WERI-Rb-1 (cell line): Measurements from ENCODE around the gene MYADM.

Experiments
- DNase-seq: peaks from one replicate; pipeline ENCODE4 v3.0.0-alpha.2; 2020
- H3K27ac ChIP-seq: fragments of 250-450 bp; sonication (Bioruptor Pico); 2 replicates; pipeline ENCODE4 v1.5.1; 2020; ENCODE audit warnings: mild to moderate bottlenecking, moderate library complexity
- H3K27me3 ChIP-seq: fragments of 250-450 bp; sonication (Bioruptor Pico); 2 replicates; pipeline ENCODE4 v1.5.1; 2021; ENCODE audit warnings: mild to moderate bottlenecking, low read depth, moderate library complexity; ENCODE audit not compliant: insufficient read depth, severe bottlenecking
- H3K36me3 ChIP-seq: fragments of 250-450 bp; sonication (Bioruptor Pico); 2 replicates; pipeline ENCODE4 v1.5.1; 2020; ENCODE audit warnings: mild to moderate bottlenecking, moderate library complexity
- H3K4me3 ChIP-seq: 2 replicates; pipeline ENCODE4 v1.5.1; 2011; ENCODE audit warnings: low read depth, mild to moderate bottlenecking, control low read depth, low read length
- H3K9me3 ChIP-seq: fragments of 250-450 bp; sonication (Bioruptor Pico); 2 replicates; pipeline ENCODE4 v1.5.1; 2021; ENCODE audit warnings: mild to moderate bottlenecking, moderate library complexity; ENCODE audit not compliant: severe bottlenecking
- TF ChIP-seq, protein P1 (sequence below): IDR thresholded peaks from 2 replicates; pipeline ENCODE4 v1.5.1; 2011; ENCODE audit warnings: low read depth, mild to moderate bottlenecking, control low read depth, inconsistent platforms, low read length

MYADM gene

DNA sequence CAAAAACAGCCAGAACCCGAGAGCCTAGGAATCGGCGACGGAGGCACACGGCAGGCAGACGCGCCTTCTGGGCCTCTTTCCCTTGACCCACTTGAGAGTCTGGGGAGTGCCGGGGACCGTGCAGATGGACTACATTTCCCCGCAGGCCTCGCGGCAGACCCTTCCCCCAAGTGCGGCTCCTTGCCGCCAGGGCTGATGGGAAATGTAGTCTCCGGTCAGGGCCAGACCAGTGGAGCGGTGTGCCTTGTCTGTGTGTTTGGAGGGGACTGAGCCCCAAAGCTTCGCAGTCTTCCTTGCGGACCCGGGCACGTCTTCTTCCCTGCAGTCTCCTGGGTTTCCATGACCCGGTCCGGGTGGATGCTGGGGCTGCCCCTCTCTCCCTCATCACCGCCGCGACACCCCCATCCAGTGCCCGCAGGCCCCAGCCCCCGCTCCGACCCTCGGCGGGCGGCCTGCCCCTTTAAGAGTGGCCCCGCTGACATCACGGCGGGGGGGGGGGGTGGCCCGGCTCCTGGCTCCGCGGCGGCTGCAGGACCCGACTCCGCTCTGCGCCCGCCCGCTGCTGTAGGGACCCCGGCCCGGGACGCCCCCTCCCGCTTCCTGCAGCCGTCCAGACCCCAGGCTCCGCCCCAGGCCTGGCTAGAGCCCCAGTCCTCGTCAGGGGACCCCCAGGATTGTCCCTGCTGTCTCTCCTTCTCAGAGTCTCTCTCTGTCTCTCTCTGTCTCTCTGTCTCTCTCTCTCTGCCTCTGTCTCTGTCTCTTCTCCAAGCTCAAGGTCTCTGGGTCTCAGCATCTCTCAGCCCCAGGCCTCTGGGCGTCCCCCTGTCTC lies 40.6 kb downstream of the MYADM start:
- peak; percentile 80 for DNase-seq
- H3K27me3 ChIP-seq, result peaks cover 76% of the 10 kb centered on the region
- no peaks in the 10 kb centered on the region for H3K36me3 ChIP-seq
- TF ChIP-seq, protein P1, sequence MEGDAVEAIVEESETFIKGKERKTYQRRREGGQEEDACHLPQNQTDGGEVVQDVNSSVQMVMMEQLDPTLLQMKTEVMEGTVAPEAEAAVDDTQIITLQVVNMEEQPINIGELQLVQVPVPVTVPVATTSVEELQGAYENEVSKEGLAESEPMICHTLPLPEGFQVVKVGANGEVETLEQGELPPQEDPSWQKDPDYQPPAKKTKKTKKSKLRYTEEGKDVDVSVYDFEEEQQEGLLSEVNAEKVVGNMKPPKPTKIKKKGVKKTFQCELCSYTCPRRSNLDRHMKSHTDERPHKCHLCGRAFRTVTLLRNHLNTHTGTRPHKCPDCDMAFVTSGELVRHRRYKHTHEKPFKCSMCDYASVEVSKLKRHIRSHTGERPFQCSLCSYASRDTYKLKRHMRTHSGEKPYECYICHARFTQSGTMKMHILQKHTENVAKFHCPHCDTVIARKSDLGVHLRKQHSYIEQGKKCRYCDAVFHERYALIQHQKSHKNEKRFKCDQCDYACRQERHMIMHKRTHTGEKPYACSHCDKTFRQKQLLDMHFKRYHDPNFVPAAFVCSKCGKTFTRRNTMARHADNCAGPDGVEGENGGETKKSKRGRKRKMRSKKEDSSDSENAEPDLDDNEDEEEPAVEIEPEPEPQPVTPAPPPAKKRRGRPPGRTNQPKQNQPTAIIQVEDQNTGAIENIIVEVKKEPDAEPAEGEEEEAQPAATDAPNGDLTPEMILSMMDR, result no peak
- no peak overlapping the region for H3K27ac ChIP-seq
- H3K9me3 ChIP-seq, result no peaks in the 10 kb centered on the region
- H3K4me3 ChIP-seq, result peak overlapping the region; percentile 22

DNA sequence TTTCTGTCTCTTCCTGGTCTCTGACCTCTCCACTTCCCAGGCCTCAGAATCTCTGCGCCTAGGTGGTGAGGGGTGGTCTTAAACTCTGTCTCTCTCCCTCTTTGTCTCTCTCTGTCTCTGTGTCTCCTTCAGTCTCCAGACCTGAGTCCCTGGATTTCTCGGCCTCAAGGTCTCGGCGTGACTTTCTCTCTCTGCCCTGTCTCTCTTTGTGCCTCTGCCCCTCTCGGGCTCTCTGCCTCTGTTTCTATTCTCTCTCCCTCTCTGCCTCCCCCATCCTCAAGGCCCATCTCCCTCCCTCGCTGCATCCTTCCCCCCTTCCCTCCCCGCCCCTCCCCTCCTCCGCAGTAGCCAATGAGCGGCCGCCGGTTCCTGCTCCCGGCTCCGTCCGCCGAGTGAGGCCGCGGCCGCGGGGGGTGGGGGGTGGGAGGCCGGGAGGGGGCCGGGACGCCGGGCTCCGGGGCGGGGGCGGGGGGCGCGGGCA lies 41.3 kb downstream of the MYADM start, which contains the start of gene CACNG7:
Gene CACNG7, plus strand, starts transcription at position 344 of the 481 bp plus-strand sequence. CDS start 3,554 bp downstream, outside the sequence.
- peaks cover 69% of the 10 kb centered on the region for H3K27me3 ChIP-seq
- no peak for DNase-seq

DNA sequence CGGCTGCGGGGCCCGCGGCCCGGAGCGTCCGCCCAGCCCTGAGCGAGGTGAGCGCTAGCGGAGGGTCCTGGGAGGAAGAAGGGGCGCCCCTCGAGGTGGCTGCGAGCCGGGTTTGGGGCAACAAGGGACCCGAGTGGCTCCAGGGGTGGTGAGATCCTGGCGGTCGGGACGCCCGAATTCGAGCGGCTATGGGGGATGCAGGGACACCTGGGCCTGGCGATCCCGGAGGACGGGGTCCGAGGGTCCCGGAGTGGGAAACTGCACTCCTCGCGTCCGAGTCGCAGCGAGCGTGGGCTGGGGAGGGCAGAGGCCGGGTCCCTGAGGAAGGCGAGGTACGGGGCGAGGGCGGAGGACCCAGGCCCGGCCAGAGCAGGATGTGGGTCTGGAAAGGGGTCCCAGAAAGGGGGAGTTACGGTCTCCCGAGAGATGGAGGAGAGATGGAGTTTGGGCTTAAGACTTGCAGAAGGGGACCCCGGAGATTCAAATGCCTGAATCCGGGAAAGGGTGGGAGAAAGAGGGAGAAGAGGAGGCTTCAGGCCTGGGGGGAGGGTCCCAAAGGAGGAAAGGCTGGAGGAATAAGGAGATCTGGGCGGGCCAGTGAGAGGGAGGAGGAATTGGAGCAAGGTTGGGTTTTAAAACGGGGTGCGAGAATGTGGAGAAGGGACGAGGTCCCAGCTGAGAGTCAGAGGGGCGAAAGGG lies 41.9 kb downstream of the MYADM start:
- H3K27ac ChIP-seq, result no peak overlapping the region
- DNase-seq, result no peak
- no peaks in the 10 kb centered on the region for H3K9me3 ChIP-seq
- H3K36me3 ChIP-seq, result no peaks in the 10 kb centered on the region
- peak overlapping the region; percentile 36 for H3K4me3 ChIP-seq
- TF ChIP-seq, protein P1, result no peak
- H3K27me3 ChIP-seq, result peaks cover 63% of the 10 kb centered on the region

More for the DNA sequence above, 41.3 kb downstream of the MYADM start, which contains the start of gene CACNG7:
- Histone ChIP-seq H3K36me3 (no peaks in the 10 kb centered on the region), H3K27ac (no peak within 1 kb of the TSS), H3K9me3 (no peaks in the 10 kb centered on the region), H3K4me3 (peak within 1 kb of the TSS; percentile 36)
- TF ChIP-seq, protein P1, result no peak

DNA sequence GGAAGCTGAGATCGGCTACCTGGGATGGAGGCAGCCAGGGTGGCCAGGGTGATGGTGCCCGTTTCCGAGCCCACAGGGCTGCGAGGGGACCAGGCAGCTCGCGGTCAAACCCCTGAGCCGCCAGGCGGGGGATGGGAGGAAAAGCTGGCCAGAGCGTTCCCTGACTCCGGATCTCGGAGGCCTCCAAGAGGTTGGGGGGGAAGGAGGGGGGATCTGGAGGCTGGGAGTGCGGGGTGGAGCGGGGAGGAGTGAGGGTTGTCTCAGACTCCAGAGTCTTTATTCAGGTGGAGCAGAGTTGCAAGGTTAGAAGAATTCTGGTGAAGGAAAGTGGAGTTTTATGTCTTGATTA lies 42.5 kb downstream of the MYADM start:
- TF ChIP-seq, protein P1, result no peak
- no peak for DNase-seq
- peaks cover 58% of the 10 kb centered on the region for H3K27me3 ChIP-seq

DNA sequence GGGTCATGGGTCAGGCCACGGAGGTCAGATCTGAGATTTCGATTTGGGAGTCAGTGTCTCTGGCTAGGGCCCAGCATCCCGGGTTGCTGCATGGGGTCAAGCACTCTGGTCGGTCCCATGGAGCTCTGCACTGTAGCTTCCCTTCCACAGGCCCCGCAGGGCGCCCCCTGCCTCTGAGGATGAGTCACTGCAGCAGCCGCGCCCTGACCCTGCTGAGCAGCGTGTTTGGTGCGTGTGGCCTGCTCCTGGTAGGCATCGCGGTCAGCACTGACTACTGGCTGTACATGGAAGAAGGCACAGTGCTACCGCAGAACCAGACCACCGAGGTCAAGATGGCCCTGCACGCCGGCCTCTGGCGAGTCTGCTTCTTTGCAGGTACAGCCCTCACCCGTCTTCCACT lies 45.0 kb downstream of the MYADM start:
- TF ChIP-seq, protein P1, result peak; percentile 68
- Histone ChIP-seq H3K9me3 (no peaks in the 10 kb centered on the region), H3K27ac (no peak overlapping the region), H3K4me3 (no peak overlapping the region), H3K27me3 (peaks cover 40% of the 10 kb centered on the region), H3K36me3 (no peaks in the 10 kb centered on the region)
- DNase-seq, result no peak

More for the DNA sequence above, 42.5 kb downstream of the MYADM start:
- Histone ChIP-seq H3K9me3 (no peaks in the 10 kb centered on the region), H3K27ac (no peak overlapping the region), H3K36me3 (no peaks in the 10 kb centered on the region), H3K4me3 (no peak overlapping the region)
